GM12892 (cell line): Measurements from ENCODE around the gene NPHP4.

Experiments
- POLR2A ChIP-seq: IDR thresholded peaks from 2 replicates; pipeline ENCODE4 v1.6.1; 2011; ENCODE audit warnings: low read depth, low read length, control low read depth
- POLR2AphosphoS5 ChIP-seq: IDR thresholded peaks from 2 replicates; pipeline ENCODE4 v1.6.1; 2011; ENCODE audit warnings: low read depth, low read length, control low read depth
- TAF1 ChIP-seq: IDR thresholded peaks from 2 replicates; pipeline ENCODE4 v1.6.1; 2011; ENCODE audit warnings: low read depth, mild to moderate bottlenecking, control low read depth, low read length, borderline replicate concordance

DNA sequence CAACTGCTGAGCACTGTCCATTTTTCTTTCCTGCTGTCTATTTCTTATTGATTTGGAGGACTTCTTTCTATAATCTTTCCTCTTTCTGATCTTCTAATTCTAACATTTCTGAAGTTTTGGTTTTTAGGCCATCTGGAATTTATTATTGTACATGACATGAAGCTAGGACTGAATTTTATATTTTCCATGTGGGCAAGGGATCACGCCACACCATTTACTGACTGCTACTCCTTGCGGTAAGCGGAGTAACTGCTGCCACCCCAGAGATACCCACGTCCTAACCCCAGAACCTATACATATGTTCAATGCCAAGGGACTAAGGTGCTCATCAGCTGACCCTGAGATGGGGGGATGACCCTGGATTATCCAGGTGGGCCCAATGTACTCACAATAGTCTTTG, 70.6 kb downstream of the NPHP4 start:
- TF ChIP-seq POLR2A (no peak), POLR2AphosphoS5 (no peak), TAF1 (no peak)
